Stimulated activated CD4-positive, alpha-beta T cell treated with anti-CD3 and anti-CD28 coated beads, Interleukin-12 subunit alpha, Interleukin-12 subunit beta, amount 100 ng/mL, for 48 hours (primary cell): ENCODE measurements around the gene ARRDC1.
"Not testable (repeated sequence)": the region's sequence is repeated elsewhere in the genome, so short reads cannot be mapped to it uniquely, and the experiment has no call there.

ENCODE experiments used
- DNase-seq, 3 donors: peaks; one replicate each; pipeline ENCODE4 v3.0.0-alpha.2; 2020; ENCODE audit warnings: low read depth in 2 of 3, low spot score in 1 of 3

Gene ARRDC1

DNA sequence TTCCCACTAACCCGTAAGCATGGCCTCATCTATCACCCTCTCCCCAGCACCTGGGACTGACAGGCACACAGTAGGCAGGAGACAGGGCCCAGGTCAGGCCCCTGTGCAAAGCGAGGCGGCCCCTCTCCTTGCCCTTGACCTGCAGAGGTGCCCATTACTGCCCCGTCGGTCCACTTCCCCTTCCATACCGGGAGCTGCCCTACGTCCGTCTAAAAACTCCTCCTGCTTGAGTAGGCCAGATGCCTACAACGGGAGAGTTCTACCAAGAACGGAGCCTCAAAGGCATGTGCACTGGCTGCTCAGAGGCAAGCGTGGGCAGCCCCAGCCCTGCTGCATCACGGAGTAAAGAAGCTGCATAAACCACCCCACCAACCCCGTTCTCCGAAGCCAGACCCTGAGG lies 22.1 kb upstream of the ARRDC1 start:
- no peak for DNase-seq

DNA sequence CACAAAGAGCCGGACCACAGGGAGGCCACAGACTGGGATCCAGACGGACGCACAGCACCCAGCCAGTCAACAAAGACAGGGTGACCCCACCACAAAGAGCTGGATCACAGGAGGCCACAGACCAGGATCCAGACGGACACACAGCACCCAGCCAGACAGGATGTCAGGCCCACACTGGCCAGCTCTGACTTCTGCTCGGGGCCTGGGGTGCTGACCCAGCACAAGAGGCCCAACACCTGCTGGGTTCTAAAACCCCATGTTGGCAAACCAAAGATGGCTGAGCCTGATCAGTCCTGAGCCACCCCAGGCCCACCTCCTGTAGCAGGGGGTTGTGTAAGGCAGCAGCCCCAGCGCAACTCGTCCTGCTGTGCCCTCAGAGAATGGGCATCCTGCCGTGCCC lies 21.5 kb upstream of the ARRDC1 start:
- no peak for DNase-seq

DNA sequence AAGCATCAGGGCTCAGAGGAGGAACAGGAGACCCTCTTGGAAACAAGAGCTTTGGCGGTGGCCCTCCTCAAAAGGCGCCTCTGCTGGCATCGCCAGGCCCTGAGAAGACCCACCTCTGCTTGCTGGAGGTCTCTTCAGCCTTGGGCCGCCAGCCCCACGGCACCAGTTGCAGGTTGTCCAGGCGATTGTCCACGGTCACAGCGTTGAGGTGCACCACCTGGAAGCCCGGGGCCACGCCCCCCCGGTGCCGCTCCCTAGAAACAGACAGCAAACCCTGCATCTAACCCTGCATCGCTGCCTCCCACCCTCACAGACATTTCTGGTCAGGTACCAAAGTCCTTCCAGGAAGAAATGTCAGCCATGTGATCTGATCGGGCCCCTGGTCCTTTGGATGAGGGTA lies 18.6 kb upstream of the ARRDC1 start:
- no peak for DNase-seq

DNA sequence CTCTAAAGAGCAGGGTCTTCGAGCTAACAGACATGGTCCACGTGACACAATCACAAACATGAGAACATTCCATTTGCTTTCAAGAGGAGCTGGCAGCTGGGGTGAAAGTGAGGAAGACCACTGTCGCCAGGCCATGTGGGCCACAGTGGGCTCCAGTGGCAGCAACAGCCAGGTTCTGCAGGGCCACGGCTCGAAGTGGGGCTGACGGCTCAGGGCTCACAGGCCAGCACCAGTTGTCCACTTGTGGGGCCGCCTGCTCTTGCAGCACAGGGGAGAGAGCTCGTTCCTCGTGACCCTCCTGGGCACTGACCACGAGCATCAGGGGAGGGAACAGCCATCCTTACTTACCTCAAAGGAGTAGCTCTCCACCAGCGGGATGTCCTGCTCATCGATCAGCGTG lies 17.2 kb upstream of the ARRDC1 start:
- no peak for DNase-seq

DNA sequence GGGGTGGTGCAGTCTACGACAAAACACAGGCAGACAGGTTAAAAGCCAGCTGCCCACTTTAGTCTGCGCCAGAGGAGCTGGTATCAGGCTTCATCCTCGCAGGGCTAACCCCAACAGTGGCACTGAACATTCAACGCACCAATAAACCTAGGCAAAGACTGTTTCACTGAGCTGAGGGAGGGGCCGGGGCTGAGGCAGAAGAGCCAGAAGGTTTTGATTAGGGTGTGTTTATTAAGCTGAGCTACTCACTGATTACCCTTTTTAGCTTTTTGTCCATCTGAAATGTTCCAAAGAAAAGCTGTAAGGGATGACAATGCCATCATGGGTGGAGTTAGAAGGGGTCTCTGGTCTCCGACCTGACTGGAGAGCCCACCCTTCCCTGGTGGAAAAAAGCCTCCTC lies 16.6 kb upstream of the ARRDC1 start:
- no peak for DNase-seq

DNA sequence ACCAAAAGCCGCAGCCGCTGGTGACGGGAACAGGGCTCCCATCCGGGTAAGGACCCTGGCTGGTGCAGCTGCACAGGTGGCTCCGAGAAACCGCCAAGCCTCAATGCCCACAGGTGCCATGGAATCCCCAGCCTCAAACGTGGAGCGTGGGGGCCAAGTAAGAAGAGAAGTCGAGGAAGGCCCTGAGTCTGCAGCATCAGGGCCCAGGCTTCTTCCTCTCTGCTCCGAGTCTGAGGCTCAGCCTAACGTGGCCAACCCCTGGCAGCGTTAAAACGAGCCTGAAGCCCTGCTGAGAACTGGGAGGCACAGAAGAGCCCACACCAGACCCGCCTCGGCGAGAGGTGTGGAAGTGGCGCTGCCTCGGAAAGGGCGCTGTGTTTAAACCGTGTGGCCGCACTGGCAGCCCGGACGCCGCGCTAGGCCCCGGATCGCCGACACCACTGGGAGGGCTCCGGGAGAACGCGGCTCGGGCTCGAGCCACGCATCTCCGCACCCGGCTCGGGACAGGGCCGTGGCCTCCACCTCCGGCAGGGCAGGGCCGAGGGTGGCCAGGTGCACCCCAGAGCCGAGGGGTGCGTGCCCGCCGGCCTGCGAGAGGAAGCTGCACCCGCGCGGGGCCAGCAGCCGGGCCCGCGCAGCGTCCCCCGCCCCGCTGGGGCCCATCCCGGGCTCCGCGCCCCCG lies 15.9 kb upstream of the ARRDC1 start:
- no peak for DNase-seq

DNA sequence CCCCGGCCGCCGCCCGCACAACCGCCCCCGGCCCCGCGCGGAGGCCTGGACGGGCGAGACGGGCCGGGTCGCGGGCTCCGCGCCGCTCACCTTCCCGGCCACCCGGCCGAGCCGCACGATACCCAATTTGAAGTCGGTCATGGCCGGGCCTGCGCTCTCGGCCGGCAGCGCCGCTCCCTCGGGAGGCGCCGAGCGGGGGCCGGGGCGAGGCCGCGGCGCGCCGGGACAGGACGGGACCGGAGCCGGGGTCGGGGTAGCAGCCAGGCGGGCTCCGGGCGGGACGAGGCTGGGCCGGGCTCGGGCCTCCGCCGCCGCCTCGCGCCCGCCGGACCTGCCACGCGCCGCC lies 15.4 kb upstream of the ARRDC1 start:
- DNase-seq, result no peak

DNA sequence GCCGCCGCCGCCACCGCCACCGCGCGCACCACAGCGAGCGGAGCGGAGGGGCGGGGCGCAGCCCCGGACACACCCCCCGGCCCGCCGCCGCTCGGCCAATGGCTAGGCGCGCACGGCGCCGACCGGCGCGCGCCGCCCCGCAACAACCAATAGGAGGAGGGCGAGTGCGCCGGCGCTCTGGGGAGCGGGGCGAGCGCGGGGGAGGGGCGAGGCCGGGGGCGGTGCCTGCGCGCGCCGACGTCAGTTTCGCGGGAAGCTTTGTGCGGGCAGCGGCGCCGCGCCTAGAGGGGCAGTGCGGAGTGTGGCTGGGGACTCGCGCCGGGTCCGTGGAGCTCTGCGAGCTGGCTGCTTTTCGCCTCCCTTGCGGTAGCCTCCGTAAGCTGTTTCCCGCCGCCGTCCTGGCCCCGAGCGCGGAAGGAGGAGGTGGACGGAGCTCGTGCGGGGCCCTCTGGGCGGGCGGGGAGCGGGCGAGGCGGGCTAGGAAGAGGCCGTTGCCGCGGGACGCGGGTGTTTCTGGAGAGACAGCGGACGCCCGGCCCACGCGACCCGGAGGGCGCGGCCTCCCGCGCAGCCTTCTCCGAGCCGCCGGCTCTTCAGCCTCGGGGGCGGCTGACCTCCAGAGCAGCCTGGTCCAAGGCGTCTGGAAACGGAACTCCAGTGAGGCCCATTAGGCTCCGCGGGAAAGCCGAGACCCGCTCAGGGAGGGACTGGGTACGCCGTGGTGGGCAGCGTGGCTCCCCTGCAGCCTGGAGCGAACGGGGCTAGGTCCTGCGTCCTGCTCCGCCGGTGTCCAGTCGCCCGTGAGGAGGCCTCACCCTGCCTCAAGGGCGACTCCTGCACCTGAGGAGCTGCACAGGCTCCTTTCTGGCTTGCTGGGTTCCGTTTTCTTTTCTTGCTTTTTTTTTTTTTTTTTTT lies 14.8 kb upstream of the ARRDC1 start, which contains the start of gene ZMYND19:
Gene ZMYND19, minus strand, starts transcription at position 44 of the 915 bp plus-strand sequence. CDS start 249 bp downstream, outside the sequence.
- peak; percentile 74 to 87 (median 83) for DNase-seq

DNA sequence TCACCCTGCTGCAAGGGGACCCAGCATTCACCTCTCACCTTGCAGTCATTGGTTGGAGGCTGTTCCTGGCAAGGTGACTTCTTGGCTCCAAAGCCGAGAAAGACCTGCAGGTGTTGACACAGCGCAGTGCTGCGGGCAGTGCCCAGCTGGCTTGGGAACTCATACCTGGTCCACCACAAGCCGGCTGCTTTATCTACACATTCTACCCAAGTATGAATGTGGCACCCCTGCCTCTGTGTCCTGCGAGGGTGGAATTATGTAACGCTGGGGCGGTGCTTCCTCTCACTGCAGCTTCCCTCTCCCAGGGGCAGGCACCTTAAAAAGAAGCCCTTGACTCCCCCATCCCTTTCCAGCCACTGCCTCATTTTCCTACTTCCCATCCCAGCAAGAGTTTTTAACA lies 12.7 kb upstream of the ARRDC1 start:
- no peak for DNase-seq

DNA sequence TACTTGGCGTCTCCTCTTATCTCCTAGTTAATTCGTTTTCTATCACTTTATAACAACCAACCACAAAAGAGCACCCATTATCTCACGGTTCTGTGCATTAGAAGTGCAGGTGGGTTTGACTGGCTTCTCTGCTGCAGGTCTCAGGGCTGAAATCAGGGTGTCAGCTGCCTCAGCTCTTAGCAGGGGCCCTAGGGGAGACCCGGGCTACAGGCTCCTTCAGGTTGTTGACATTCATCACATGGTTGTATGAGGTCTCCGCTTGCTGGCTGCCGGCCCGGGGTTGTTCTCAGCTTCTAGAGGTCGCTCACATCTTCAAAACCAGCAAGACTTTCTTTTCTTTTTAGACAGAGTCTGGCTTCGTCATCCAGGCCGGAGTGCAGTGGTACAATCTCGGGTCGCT lies 12.3 kb upstream of the ARRDC1 start:
- DNase-seq, result no peak

DNA sequence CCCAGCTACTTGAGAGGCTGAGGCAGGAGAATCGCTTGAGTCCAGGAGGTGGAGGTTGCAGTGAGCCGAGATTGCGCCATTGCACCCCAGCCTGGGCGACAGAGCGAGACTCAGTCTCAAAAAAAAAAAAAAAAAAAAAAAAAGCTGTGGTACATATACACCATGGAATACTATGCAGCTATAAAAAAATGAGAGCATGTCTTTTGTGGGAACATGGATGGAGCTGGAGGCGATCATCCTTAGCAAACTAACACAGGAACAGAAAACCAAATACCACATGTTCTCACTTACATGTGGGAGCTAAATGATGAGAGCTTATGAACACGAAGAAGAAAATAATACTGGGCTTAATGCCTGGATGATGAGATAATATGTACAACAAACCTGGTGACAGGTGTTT lies 8.9 kb upstream of the ARRDC1 start:
- DNase-seq, result not testable (repeated sequence)

DNA sequence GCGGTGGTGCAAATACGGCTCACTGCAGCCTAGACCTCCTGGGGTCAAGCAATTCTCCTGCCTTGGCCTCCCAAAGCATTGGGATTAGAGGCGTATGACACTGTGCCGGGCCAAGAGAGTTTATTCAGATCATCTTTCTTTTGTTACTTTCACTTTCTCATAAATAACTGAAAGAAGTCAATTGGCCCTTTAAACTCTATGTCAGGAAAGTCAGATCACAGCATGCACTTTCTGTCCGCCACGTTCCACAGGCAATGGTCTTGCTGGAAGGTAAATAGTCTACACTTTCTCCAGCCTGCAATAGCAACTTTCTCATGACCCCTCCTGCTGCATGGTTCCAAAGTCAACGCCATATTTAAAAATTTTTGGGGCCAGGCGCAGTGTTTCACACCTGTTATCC lies 6.5 kb upstream of the ARRDC1 start:
- DNase-seq, result no peak

DNA sequence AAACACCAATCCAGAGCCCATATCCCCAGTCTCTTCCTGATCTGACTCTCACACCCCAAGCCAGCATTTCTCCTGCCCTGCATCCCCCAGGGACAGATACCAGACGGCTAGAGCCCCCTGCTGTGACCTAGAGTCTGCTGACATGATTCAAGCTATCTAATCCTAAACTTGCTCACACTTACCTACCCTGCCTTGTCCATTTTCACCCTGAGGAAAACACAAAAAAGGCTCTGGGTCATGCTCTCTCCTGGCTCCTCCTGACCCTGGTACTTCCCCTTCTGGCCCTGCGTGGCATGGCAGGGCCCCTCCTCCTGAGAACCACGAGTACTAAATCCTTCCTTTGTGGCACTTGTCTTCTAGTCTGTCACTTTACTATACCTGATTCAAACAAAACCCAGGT lies 2.8 kb upstream of the ARRDC1 start:
- no peak for DNase-seq

DNA sequence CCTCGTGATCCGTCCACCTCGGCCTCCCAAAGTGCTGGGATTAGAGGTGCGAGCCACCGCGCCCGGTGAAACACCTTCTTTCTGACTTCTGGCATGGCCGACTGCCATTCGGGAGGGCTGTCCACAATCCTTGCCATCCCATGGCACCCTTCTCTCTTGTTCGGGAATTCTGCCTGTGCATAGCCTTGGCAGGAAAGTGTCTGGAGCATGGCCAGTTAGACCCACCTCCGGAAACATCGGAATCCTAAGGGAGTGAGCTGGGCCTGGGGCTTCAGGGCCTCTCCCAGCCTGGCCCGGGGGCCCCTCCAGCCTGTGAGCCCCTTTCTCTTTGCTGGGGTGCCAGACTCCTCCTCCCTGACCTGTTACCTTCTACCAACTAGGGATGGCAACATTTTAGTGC lies 1.6 kb upstream of the ARRDC1 start:
- no peak for DNase-seq

DNA sequence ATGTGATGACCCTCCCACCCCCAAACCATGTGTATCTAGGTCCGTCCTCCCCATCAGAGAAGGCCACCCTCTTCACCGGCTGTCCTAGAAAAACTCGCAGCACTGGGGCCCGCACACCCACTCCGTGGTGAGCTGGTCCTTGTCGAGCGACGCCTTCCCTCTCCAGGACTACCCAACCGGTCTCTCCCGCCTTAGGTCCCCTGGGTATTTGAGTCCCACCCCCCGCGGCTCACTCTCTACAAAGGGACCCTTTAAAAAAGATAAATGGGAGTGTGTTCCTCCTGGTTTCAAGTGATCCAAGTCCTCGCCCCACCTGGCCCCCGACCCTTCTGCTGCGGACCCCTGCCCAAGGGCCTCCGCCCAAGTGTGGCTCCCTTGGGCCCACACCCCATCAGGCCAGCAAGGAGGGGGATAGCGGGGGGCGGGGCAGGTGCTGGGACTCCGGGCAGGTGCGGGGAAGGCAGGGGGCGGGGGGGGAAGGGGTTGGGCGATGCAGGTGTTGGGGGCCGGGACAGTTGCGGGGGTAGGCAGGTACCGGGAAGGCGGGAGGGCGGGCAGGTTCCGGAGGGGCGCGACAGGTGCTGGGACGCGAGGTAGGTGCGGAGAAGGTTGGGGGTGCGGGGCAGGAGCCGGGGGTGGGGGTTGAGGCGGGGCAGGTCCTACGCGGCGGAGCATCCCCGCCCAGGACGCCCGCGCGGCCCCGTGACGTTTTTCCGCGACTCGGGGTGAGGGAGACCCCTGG lies 970 bp upstream of the ARRDC1 start:
- no peak for DNase-seq

DNA sequence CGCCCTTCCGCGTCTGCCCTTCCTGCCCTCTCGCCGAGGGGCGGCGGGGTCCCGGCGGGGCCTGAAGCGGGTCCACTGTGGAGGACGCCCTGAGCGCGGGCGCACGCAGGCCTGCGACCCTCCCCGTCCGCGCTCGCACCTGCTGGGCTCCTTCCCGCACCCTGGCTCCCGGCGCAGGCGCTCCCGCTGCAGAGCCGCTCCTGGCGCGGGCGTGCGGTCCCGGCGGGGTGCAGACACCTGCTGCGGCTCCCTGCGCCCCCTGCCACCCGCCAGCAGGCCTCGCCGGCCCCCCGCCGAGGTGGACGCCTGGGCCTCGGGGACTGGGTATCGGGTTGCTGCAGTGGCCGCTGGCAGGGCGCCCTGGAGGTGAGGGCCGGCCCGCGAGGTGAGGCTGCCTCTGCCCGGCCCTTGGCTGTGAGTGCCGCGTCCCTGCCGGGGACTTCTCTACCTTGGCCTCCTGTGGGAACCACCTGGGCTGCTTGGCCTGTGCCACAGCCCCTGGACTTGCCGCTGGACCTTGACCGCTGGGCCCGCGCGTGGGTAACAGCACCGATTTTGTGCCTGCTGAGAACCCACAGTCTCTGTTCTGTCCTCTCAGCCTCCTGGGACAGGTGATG lies 627 bp downstream of the ARRDC1 start:
- no peak for DNase-seq

DNA sequence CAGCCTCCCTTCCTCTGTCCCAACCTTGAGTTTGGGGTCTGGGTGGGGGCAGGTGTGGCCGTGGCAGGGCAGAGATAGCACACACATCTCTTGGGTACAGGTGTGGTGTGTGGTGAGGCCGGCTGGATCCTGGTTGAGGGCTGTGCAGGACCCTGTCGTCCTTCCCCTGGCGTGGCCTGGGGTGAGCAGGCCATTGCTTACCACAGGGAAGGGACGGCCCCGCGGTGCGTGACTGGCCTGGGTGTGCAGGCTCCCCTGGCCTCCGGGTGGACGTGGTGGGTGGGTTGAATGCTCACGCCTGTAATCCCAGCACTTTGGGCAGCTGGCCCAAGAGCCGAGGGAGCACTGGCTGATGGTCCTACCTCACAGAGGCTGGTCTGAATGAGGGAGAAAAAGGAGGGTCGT lies 1.2 kb downstream of the ARRDC1 start:
- DNase-seq, result no peak

DNA sequence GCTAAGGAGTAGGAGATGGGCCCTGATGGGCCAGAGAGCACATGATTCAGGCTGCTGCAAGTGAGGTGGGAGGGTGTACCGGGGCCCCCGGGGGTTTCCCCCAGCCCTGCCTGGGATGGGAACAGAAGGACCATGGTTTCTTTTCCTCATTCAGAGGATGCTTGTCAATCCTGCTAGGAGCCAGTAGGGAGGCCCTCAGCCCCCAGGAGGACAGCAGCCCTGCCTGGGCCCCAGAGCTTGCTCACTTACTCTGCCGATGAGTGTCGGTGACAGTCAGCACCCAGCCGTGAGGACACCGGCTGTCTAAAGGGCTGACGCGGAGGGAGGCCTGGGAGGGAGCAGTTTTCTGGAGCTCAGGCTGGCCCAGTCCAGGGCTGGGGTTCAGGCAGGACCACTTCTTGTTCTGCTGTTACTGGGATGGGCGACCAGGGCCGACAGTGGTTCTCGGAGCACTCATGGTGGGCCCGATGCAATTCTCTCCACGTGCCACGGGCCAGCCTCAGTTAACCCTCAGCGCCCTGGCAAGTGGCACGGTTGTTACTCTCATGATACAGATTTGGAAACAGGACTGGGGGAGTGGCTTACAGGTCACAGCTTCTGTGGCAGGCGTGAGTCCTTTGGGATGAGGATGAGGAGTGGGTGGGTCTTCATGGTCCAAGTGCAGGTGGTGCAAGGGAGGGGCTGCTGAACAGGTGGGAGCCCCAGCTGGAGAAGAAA lies 1.8 kb downstream of the ARRDC1 start:
- no peak for DNase-seq

DNA sequence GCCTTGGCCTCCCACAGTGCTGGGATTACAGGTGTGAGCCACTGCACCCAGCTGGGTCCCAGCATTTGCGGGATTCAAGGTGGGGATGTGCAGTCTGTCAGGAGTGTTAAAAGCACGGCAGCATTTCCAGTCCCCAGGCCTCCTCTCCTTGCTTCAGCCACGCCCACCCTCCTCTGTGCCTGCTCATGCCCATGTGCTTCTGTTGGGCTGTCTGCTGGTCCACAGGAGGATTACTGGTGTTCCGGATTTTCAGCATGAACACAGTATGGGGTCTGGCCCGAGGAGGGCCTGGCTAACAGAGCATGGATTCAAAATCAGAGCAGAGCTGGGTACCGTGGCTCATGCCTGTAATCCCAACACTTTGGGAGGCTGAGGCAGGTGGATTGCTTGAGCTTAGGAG lies 5.5 kb downstream of the ARRDC1 start:
- no peak for DNase-seq

DNA sequence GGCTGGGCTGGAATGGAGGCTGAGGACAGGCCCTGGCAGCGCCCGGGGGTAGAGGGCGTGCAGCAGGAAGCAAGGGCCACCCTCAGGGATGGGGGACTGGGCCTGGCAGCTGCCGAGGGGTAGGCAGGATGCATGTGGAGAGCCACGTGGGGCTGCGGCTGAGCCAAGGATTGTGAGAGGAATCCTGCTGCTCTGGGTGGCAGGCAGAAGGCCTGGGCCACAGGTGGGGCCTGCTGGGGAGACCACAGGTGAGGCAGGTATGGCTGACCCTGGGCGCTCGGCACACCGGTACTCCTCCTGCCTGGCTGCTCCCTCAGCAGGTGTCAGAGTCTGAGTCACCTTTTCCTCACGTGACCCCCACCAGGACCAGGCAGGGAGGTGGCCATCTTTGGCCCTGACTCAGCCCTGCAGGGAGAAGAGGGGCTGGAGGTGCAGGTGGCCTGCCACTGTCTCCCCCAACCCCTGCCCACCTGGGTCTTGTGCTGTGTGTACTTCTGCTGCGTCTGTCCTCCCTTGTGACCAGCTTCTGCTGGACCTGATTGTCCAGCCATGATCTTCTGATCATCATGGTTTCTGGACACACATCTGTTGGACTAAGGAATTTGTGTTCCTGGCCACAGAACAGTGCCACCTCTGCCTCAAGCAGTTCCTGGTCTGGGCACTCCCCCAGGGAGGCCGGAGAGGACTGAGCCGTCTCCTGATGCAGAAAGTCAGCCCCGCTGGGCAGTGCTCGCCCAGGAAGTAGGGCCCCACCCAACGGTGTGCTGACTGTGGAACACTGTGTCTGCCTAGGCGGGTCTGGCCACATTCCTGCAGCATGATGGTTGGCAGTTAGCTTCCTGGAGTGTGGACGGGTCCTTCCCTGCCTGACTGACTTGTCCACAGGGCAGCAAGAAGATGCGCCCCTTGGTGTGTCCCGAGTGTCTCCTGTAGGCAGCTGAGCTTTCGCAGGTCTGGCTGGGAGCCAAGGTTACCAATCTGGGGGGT lies 6.4 kb downstream of the ARRDC1 start:
- DNase-seq, result no peak
